Activated gamma-delta T cell treated with anti-CD3 and anti-CD28 coated beads, Interleukin-2, amount 50 U/mL, for 16 hours (primary cell): Measurements from ENCODE around the gene CAPN10.

Source experiments
- DNase-seq: peaks from one replicate; pipeline ENCODE4 v3.0.0-alpha.2; 2020; ENCODE audit warnings: low read depth

CAPN10 gene

GRCh38 chr2:240638512-240639160 lies 52.1 kb downstream of the CAPN10 start:
- no peak for DNase-seq

GRCh38 chr2:240639566-240639965 lies 53.0 kb downstream of the CAPN10 start:
- no peak for DNase-seq

GRCh38 chr2:240640939-240641338 lies 54.4 kb downstream of the CAPN10 start:
- no peak for DNase-seq

- no peak for DNase-seq
These were observed 55.7 kb downstream of the CAPN10 start for GRCh38 chr2:240642061-240642805.

GRCh38 chr2:240642806-240643092 lies 56.2 kb downstream of the CAPN10 start:
- DNase-seq, result no peak

- DNase-seq, result no peak
These were observed 56.7 kb downstream of the CAPN10 start for GRCh38 chr2:240643093-240643810.

GRCh38 chr2:240643811-240644150 lies 57.2 kb downstream of the CAPN10 start:
- no peak for DNase-seq

GRCh38 chr2:240644171-240644651 lies 57.7 kb downstream of the CAPN10 start:
- no peak for DNase-seq

- no peak for DNase-seq
These were observed 58.3 kb downstream of the CAPN10 start for GRCh38 chr2:240644859-240645301.

GRCh38 chr2:240645346-240645745 lies 58.8 kb downstream of the CAPN10 start:
- no peak for DNase-seq

GRCh38 chr2:240645801-240646175 lies 59.3 kb downstream of the CAPN10 start:
- no peak for DNase-seq

- DNase-seq, result no peak
These were observed 59.8 kb downstream of the CAPN10 start for GRCh38 chr2:240646176-240646899.

GRCh38 chr2:240646900-240647502 lies 60.5 kb downstream of the CAPN10 start:
- no peak for DNase-seq

- no peak for DNase-seq
These were observed 61.1 kb downstream of the CAPN10 start for GRCh38 chr2:240647503-240648154.

GRCh38 chr2:240648155-240648649 lies 61.7 kb downstream of the CAPN10 start:
- no peak for DNase-seq
